K562 (cell line): ENCODE measurements around the gene CUX1. TPM values are rescaled to one million over a fixed set of nuclear protein-coding genes. Genes with fewer than 3 reads are reported as not detected.

ENCODE experiments used
- CCNT2 ChIP-seq: IDR thresholded peaks from 2 replicates; pipeline ENCODE4 v1.6.1; 2011; ENCODE audit warnings: borderline replicate concordance, low read depth, mild to moderate bottlenecking, moderate library complexity, mixed read lengths, low read length; ENCODE audit not compliant: insufficient read length; ENCODE audit errors: extremely low read depth
- ETS2 ChIP-seq: IDR thresholded peaks from 2 replicates; pipeline ENCODE4 v1.6.1; 2016; ENCODE audit warnings: borderline replicate concordance, missing genetic modification characterization, mild to moderate bottlenecking, moderate library complexity, missing compliant biosample characterization; ENCODE audit not compliant: poor library complexity, severe bottlenecking
- FOXP4 ChIP-seq: sonication (generic); formaldehyde crosslinking; IDR thresholded peaks from 2 replicates; pipeline ENCODE4 v1.8.0; 2022; ENCODE audit warnings: mild to moderate bottlenecking, missing genetic modification reagents, borderline replicate concordance
- GATAD2B ChIP-seq: fragments of 450-650 bp; IDR thresholded peaks from 2 replicates; pipeline ENCODE4 v1.6.1; 2017; ENCODE audit warnings: mild to moderate bottlenecking, borderline replicate concordance
- MAZ ChIP-seq, 2 experiments: fragments of 450-650 bp in 1 of 2; sonication (generic) in 1 of 2; formaldehyde crosslinking; IDR thresholded peaks in 1 of 2; conservative IDR thresholded peaks in 1 of 2; 2 replicates each; pipeline versions ENCODE4 v1.4.0 to v1.5.0; 2020; ENCODE audit warnings: mild to moderate bottlenecking in 1 of 2, missing genetic modification reagents in 1 of 2
- NCOA4 ChIP-seq: fragments of 450-650 bp; IDR thresholded peaks from 2 replicates; pipeline ENCODE4 v1.6.1; 2018; ENCODE audit warnings: mild to moderate bottlenecking; ENCODE audit not compliant: partially characterized antibody
- POU5F1 ChIP-seq: fragments of 150-350 bp; IDR thresholded peaks from 2 replicates; pipeline ENCODE4 v1.6.1; 2014; ENCODE audit warnings: borderline replicate concordance, low read length, low read depth, mild to moderate bottlenecking; ENCODE audit not compliant: partially characterized antibody
- SAFB ChIP-seq: fragments of 200-400 bp; formaldehyde crosslinking; IDR thresholded peaks from 2 replicates; pipeline ENCODE4 v1.6.1; 2017; ENCODE audit warnings: low read depth, low read length, borderline replicate concordance
- TEAD2 ChIP-seq: fragments of 450-650 bp; IDR thresholded peaks from 2 replicates; pipeline ENCODE4 v1.6.1; 2016; ENCODE audit warnings: missing genetic modification characterization, control low read depth, missing compliant biosample characterization
- TEAD4 ChIP-seq, 2 experiments: sonication (generic) in 1 of 2; formaldehyde crosslinking in 1 of 2; IDR thresholded peaks; 2 replicates each; pipeline versions ENCODE4 v1.6.1 to v1.8.0; 2012 to 2022; ENCODE audit warnings: borderline replicate concordance in 1 of 2, inconsistent platforms in 1 of 2, low read length in 1 of 2, mild to moderate bottlenecking in 1 of 2, missing genetic modification reagents in 1 of 2
- ZFPM2 ChIP-seq: fragments of 250-450 bp; sonication (Bioruptor Pico); IDR thresholded peaks from 2 replicates; pipeline ENCODE4 v1.5.1; 2022; ENCODE audit warnings: mild to moderate bottlenecking
- ZNF316 ChIP-seq: fragments of 450-650 bp; IDR thresholded peaks from 2 replicates; pipeline ENCODE4 v1.6.1; 2016
- polyA plus RNA-seq, 8 experiments: library from polyadenylated mRNA; depleted of rRNA in 4 of 8; stranded (reverse) in 5 of 8; unstranded in 3 of 8; fragments of >200 nt; fragmentation: Nextera tagmentation in 2 of 8; fragmentation: Illumina TruSeq in 1 of 8; extraction: Ambion mirVana in 2 of 8; extraction: Trizol in 1 of 8; gene quantifications; 2 replicates each; pipeline versions ENCODE4 v1.2.1 to v1.2.3, GENCODE V29; 2011 to 2014; ENCODE audit warnings: inconsistent platforms in 1 of 8, missing spikeins in 1 of 8
- total RNA-seq, 7 experiments: library from RNA; depleted of rRNA in 6 of 7; stranded (reverse); fragments of >200 nt in 6 of 7; fragmentation: Illumina TruSeq in 2 of 7; extraction: Trizol in 2 of 7; gene quantifications; 2 replicates each; pipeline versions ENCODE4 v1.2.1 to v1.2.3, GENCODE V29; 2011 to 2021; ENCODE audit warnings: low replicate concordance in 1 of 7
- TF ChIP-seq, protein P1 (sequence below): fragments of 250-450 bp; sonication (Bioruptor Pico); IDR thresholded peaks from 2 replicates; pipeline ENCODE4 v1.4.0; 2020; ENCODE audit warnings: mild to moderate bottlenecking, moderate library complexity
- TF ChIP-seq, protein P2 (sequence below), 2 experiments: fragments of 450-650 bp in 1 of 2; sonication (generic) in 1 of 2; formaldehyde crosslinking in 1 of 2; IDR thresholded peaks in 1 of 2; conservative IDR thresholded peaks in 1 of 2; 2 replicates each; pipeline versions ENCODE4 v1.6.1 to v1.8.1; 2016 to 2023; ENCODE audit warnings: mild to moderate bottlenecking in 2 of 2, moderate library complexity in 2 of 2, inconsistent platforms in 1 of 2, missing genetic modification reagents in 1 of 2
- TF ChIP-seq, protein P3 (sequence below): sonication (generic); formaldehyde crosslinking; IDR thresholded peaks from 2 replicates; pipeline ENCODE4 v1.8.0; 2022; ENCODE audit warnings: missing genetic modification reagents, mild to moderate bottlenecking, borderline replicate concordance
- TF ChIP-seq, protein P4 (sequence below): sonication (generic); formaldehyde crosslinking; IDR thresholded peaks from 2 replicates; pipeline ENCODE4 v1.8.1; 2023; ENCODE audit warnings: mild to moderate bottlenecking, missing genetic modification reagents

The CUX1 gene
- total and polyA plus RNA-seq, 9 of the 15 experiments (the other 6 are each of a cell fraction or from before 2014, with no cell fraction given): 3.6 to 55.3 (median 25.2) TPM

DNA sequence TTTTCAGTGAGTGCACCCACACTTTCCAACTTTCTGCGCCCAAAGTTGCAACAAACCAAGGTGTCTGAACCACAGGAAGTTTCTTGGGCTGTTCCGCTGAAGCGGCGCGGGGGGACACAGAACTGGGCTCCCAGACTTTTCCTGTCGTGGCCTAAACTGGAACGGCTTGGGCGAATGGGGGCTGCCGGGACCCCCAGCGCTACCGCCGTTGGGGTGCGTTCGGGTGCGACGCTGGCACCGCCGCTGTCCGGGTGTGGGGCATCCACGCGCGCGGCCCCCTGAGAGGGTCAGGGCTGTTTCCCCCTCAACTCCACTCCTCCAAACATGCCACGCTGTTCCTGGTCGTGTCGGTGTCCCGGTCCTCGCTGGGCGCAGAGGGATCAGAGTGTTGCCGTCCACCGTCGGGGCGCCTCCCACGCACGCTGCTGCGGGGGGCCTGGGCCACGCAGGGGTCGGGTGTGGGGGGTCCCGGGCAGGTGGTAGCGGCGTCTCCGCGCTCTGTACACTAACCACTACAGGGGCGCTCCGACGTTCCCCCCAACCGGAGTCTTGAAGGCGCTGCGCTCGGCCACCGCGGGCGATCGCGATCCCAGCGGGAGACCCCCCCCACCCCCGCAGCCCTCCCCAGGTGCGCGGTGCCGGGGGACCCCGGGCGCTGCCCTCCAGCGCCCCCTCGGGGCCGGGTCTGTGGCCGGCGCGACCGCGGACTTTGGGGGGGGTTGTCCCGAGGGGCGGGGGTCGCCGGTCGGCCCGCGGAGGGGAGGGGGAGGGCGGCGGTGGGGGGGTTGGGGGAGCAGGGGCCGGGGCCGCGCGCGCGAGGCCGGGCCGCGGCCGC, 2.2 kb upstream of the CUX1 start (continued):
- TF ChIP-seq FOXP4 (CRISPR knock-in tag) (peak; percentile 29; the same call in 1 of the 2 replicates), ZFPM2 (CRISPR knock-in tag) (no peak), ETS2 (no peak), ZNF316 (no peak), CCNT2 (peak; percentile 57), MAZ (CRISPR knock-in tag; conservative IDR thresholded peaks at IDR 0.05 in 1 of 2, IDR thresholded peaks at IDR 0.05 in 1 of 2) (peak in 1 of 2 experiments; percentile 93), TEAD4 (IDR thresholded peaks at IDR 0.05; ENCODE audit: low read length) (no peak; the same call in 1 of the 2 replicates), TEAD4 (CRISPR knock-in tag; IDR thresholded peaks at IDR 0.05; ENCODE audit: borderline replicate concordance) (no peak), TEAD2 (tag) (no peak), NCOA4 (no peak), POU5F1 (no peak), GATAD2B (peak; percentile 43), SAFB (peak; percentile 87)
- TF ChIP-seq, protein P1, sequence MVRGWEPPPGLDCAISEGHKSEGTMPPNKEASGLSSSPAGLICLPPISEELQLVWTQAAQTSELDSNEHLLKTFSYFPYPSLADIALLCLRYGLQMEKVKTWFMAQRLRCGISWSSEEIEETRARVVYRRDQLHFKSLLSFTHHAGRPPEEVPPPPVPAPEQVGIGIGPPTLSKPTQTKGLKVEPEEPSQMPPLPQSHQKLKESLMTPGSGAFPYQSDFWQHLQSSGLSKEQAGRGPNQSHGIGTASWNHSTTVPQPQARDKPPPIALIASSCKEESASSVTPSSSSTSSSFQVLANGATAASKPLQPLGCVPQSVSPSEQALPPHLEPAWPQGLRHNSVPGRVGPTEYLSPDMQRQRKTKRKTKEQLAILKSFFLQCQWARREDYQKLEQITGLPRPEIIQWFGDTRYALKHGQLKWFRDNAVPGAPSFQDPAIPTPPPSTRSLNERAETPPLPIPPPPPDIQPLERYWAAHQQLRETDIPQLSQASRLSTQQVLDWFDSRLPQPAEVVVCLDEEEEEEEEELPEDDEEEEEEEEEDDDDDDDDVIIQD (CRISPR knock-in tag): 0 out of 2 replicates have a peak, but pooled peaks have one; percentile 3
- TF ChIP-seq, protein P2, sequence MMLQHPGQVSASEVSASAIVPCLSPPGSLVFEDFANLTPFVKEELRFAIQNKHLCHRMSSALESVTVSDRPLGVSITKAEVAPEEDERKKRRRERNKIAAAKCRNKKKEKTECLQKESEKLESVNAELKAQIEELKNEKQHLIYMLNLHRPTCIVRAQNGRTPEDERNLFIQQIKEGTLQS (IDR thresholded peaks at IDR 0.05): no peak
- TF ChIP-seq, protein P2 (CRISPR knock-in tag; conservative IDR thresholded peaks at IDR 0.05): no peak
- TF ChIP-seq, protein P3, sequence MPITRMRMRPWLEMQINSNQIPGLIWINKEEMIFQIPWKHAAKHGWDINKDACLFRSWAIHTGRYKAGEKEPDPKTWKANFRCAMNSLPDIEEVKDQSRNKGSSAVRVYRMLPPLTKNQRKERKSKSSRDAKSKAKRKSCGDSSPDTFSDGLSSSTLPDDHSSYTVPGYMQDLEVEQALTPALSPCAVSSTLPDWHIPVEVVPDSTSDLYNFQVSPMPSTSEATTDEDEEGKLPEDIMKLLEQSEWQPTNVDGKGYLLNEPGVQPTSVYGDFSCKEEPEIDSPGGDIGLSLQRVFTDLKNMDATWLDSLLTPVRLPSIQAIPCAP (CRISPR knock-in tag): no peak
- TF ChIP-seq, protein P4, sequence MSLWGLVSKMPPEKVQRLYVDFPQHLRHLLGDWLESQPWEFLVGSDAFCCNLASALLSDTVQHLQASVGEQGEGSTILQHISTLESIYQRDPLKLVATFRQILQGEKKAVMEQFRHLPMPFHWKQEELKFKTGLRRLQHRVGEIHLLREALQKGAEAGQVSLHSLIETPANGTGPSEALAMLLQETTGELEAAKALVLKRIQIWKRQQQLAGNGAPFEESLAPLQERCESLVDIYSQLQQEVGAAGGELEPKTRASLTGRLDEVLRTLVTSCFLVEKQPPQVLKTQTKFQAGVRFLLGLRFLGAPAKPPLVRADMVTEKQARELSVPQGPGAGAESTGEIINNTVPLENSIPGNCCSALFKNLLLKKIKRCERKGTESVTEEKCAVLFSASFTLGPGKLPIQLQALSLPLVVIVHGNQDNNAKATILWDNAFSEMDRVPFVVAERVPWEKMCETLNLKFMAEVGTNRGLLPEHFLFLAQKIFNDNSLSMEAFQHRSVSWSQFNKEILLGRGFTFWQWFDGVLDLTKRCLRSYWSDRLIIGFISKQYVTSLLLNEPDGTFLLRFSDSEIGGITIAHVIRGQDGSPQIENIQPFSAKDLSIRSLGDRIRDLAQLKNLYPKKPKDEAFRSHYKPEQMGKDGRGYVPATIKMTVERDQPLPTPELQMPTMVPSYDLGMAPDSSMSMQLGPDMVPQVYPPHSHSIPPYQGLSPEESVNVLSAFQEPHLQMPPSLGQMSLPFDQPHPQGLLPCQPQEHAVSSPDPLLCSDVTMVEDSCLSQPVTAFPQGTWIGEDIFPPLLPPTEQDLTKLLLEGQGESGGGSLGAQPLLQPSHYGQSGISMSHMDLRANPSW: no peak
